Endothelial cell of hepatic sinusoid (primary cell): ENCODE measurements around the gene FOXO3.

Source experiments
- in situ Hi-C: cut with HindIII; loops from 2 replicates; pipeline ENCODE4 v1.10.0; 2017; ENCODE audit warnings: low sequenced_read_pairs

Gene FOXO3

DNA sequence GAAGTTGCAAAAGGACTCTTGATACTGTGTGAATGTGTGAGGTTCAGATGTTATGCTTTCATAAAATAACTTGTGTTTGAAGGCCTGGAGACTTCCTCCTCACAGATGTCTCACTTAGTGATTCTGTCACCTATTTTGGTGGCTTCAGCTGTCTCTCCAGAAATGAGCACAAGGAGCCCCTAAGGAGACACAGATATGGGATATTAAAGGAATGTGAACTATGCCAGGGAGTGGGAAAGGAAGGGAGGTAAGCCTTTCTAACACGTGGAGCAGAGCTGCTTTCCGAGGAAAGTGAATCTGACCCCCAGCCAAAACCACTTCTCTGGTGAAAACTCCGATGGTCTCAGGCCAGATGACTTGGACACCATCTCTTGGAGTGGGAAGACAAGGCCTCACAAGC lies 10.5 kb upstream of the FOXO3 start:
- in situ Hi-C loops: no loop called here

GRCh38 chr6:108555399-108556052 lies 5.2 kb upstream of the FOXO3 start:
- in situ Hi-C loops: no loop called here

DNA sequence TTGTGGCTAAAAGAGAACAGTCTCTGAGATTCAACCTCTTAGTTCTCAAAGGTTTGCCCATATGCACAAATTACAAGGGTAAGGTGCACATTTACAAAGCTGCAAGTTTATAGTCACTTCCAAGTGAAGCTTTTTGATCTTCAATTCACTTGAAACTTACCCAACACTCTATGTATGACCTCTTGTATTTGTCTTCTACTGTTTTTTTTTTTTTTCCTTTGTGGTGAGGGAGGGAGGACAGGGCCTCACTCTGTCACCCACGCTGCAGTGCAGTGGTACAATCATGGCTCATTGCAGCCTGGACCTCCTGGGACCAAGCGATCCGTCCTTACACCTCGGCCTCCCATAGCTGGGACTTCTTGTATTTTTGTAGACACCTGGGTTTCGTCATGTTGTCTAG lies 4.5 kb upstream of the FOXO3 start:
- in situ Hi-C loops: no loop called here

DNA sequence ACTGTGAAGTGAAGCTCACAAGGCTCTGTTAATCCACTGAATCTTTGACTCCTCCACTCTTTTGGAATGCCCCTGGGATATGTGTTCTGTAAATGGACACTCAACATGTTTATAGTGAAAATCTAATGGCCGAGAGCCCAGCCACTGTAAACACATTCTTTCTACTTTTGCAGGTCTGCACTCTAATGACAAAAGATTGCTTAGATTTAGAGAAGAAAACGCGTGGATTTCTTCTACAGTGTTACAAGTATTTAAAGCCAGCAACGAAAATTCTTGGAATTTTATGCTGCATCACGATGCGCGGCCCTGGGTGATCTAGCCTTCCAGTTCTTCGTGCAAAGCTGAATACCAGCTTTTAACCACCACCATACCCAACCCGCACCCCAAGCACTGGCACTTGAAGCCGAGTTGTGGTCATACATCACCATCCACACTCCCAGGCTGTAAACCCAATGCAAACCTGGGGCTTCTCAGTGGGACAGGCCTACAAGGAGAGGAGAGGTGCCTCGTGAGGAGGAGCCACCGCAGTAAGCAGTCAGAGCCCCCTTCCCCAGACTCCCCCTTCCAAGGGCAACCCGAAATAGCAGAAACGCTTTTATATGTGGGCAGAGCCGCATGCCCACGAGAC lies 3.7 kb upstream of the FOXO3 start:
- in situ Hi-C loops: no loop called here

- in situ Hi-C loops: no loop called here
Measured at GRCh38 chr6:108557494-108558371, 3.0 kb upstream of the FOXO3 start.

- in situ Hi-C loops: no loop called here
Measured at GRCh38 chr6:108558372-108559096, 2.2 kb upstream of the FOXO3 start.

DNA sequence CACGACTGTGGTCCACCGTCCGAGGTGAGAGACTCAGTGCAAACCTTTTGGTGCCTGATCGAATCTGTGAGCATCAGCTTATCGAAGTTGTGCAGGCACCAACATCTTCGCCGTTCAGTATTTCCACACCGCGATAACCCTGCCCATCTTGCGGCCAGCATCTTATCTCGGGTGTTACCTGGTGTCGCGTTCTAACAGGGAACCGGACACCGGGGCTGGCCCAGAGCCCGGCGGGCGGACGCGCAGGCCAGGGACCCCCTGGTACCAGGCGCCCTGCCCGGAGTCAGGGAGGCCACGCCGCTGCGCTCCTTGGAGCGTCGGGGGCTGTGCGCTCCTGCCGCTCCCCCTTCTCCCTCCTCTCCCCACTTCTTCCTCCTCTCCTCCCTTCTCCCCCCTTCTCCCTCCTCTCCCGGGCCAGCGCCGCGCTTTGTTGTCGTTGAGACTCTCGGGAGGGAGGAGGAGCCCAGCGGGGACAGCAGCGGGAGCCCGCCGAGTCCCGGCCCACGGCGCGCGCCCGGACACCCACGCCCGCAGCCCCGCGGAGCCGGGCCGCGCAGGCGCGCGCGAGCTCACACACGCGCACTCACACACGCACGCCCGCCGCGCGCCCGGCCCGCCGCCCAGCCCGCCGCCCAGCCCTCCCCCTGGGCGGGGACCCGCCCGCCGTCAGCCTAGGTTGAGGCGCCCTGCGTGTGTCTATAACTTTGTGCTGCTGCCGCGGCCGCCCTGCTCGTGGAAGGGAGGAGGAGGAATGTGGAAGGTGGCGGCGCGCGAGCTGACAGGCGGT lies 1.4 kb upstream of the FOXO3 start:
- in situ Hi-C loops: no loop called here

- in situ Hi-C loops: loop anchor here (5.0 kb wide), 1 partner anchor 62 kb away; no protein-coding TSS in a partner anchor
Measured at GRCh38 chr6:108559884-108560462, 744 bp upstream of the FOXO3 start.

DNA sequence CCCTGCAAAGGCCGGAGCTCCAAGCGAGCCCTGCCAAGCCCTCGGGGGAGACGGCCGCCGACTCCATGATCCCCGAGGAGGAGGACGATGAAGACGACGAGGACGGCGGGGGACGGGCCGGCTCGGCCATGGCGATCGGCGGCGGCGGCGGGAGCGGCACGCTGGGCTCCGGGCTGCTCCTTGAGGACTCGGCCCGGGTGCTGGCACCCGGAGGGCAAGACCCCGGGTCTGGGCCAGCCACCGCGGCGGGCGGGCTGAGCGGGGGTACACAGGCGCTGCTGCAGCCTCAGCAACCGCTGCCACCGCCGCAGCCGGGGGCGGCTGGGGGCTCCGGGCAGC lies 561 bp downstream of the FOXO3 start:
- in situ Hi-C loops: loop anchor here (5.0 kb wide), 1 partner anchor 61 kb away; no protein-coding TSS in a partner anchor

- in situ Hi-C loops: loop anchor here (5.0 kb wide), 1 partner anchor 60 kb away; no protein-coding TSS in a partner anchor
Measured at GRCh38 chr6:108561742-108562502, 1.2 kb downstream of the FOXO3 start.

GRCh38 chr6:108562503-108562993 lies 1.8 kb downstream of the FOXO3 start:
- in situ Hi-C loops: loop anchor here (5.0 kb wide), 1 partner anchor 60 kb away; no protein-coding TSS in a partner anchor

GRCh38 chr6:108563292-108563691 lies 2.6 kb downstream of the FOXO3 start:
- in situ Hi-C loops: loop anchor here (5.0 kb wide), 1 partner anchor 59 kb away; no protein-coding TSS in a partner anchor

GRCh38 chr6:108564178-108564577 lies 3.5 kb downstream of the FOXO3 start:
- in situ Hi-C loops: loop anchor here (5.0 kb wide), 1 partner anchor 58 kb away; no protein-coding TSS in a partner anchor

- in situ Hi-C loops: no loop called here
Measured at GRCh38 chr6:108565091-108565766, 4.5 kb downstream of the FOXO3 start.

DNA sequence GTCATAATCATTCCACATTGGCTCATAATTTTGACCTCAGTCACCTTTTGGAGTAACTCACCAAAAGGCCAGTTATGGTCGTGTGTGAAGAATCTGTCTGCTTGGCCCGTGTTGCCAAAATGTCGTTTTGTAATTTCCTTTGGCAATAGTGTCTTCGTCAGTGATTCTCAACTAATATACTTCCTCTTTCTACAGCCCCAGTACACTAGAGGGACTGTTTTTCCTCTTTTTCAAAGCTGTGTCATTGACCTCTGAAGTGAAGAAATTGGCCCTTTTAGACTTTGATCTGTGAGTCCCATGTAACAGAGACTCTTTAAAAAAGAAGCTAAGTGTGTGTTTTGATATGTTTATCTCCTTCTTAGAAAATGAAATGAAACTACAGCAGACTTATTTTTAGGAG lies 5.2 kb downstream of the FOXO3 start:
- in situ Hi-C loops: no loop called here

GRCh38 chr6:108566406-108566805 lies 5.7 kb downstream of the FOXO3 start:
- in situ Hi-C loops: no loop called here

- in situ Hi-C loops: no loop called here
Measured at GRCh38 chr6:108568101-108568500, 7.4 kb downstream of the FOXO3 start.
